Colonic mucosa (tissue), 4 donors: ENCODE results near the gene ARHGAP6. TPM values are rescaled to one million over a fixed set of nuclear protein-coding genes. Genes with fewer than 3 reads are reported as not detected.
"Not testable (repeated sequence)": the region's sequence is repeated elsewhere in the genome, so short reads cannot be mapped to it uniquely, and the experiment has no call there.

ENCODE experiments used
- DNase-seq: peaks from one replicate; pipeline ENCODE4 v3.0.0-alpha.2; 2020
- H3K27ac ChIP-seq: fragments of 200-600 bp; one replicate; pipeline ENCODE4 v1.8.0; 2021
- H3K27me3 ChIP-seq: fragments of 200-600 bp; one replicate; pipeline ENCODE4 v1.8.0; 2021
- H3K36me3 ChIP-seq: fragments of 200-600 bp; one replicate; pipeline ENCODE4 v1.8.0; 2021
- H3K4me1 ChIP-seq: fragments of 200-600 bp; one replicate; pipeline ENCODE4 v1.8.0; 2021; ENCODE audit warnings: mild to moderate bottlenecking
- H3K4me3 ChIP-seq: fragments of 200-600 bp; one replicate; pipeline ENCODE4 v1.8.0; 2021
- H3K9ac ChIP-seq, 2 donors: one replicate each; pipeline ENCODE4 v1.7.0; 2013; ENCODE audit warnings: control low read depth in 2 of 2, low read depth in 2 of 2, low read length in 2 of 2
- H3K9me3 ChIP-seq: fragments of 200-600 bp; one replicate; pipeline ENCODE4 v1.8.0; 2021
- CTCF ChIP-seq: fragments of 200-600 bp; IDR thresholded peaks from one replicate; pipeline ENCODE4 v1.8.0; 2022; ENCODE audit warnings: antibody characterized with exemption, mild to moderate bottlenecking
- intact Hi-C: fragments of 100-400 bp; cut with DNase I; formaldehyde crosslinking; loops from one replicate; pipeline ENCODE4 v1.14.1; 2022
- total RNA-seq, 2 donors: library from RNA; stranded (reverse); fragmentation: NEBNext Ultra II Directional in 1 of 2; extraction: Animal tissue kit (Norgen Biotek cat#: 25700) in 1 of 2; gene quantifications; one replicate each; pipeline ENCODE4 v1.2.1, GENCODE V29; 2021
- donor health status: healthy.
- donor health status: DM: no; HTN: no; CAD: no.
- donor health status: DM: no; HTN: no; CAD: no.

The ARHGAP6 gene
- total RNA-seq, 2 donors from 2014 or later = 1.1 to 5.0 TPM

GRCh38 chrX:11509786-11510185 lies 155.9 kb downstream of the ARHGAP6 start:
- Histone ChIP-seq H3K9me3 (no peaks in the 10 kb centered on the region), H3K9ac (no peak overlapping the region), H3K4me3 (no peak overlapping the region), H3K27me3 (no peaks in the 10 kb centered on the region), H3K36me3 (no peaks in the 10 kb centered on the region), H3K4me1 (no peaks in the 10 kb centered on the region), H3K27ac (no peak overlapping the region)
- no peak for TF ChIP-seq CTCF
- intact Hi-C loops = no loop called here
- DNase-seq = no peak

GRCh38 chrX:11504234-11504633 lies 161.5 kb downstream of the ARHGAP6 start:
- Histone ChIP-seq H3K27me3 (no peaks in the 10 kb centered on the region), H3K36me3 (no peaks in the 10 kb centered on the region), H3K9me3 (no peaks in the 10 kb centered on the region), H3K4me3 (no peak overlapping the region), H3K9ac (no peak overlapping the region), H3K4me1 (no peaks in the 10 kb centered on the region), H3K27ac (no peak overlapping the region)
- no peak for DNase-seq
- intact Hi-C loops = no loop called here
- no peak for TF ChIP-seq CTCF

GRCh38 chrX:11499076-11500044 lies 166.4 kb downstream of the ARHGAP6 start:
- H3K36me3 ChIP-seq = no peaks in the 10 kb centered on the region
- no peaks in the 10 kb centered on the region for H3K27me3 ChIP-seq
- no peak overlapping the region for H3K9ac ChIP-seq
- no peak overlapping the region for H3K4me3 ChIP-seq
- TF ChIP-seq CTCF = no peak
- intact Hi-C loops = no loop called here
- no peaks in the 10 kb centered on the region for H3K4me1 ChIP-seq
- H3K9me3 ChIP-seq = no peaks in the 10 kb centered on the region
- DNase-seq = no peak
- H3K27ac ChIP-seq = no peak overlapping the region

- H3K27ac ChIP-seq, H3K4me3 ChIP-seq, intact Hi-C loops, DNase-seq, H3K9ac ChIP-seq, H3K27me3 ChIP-seq, H3K4me1 ChIP-seq, H3K36me3 ChIP-seq, H3K9me3 ChIP-seq: not testable (repeated sequence)
Measured at GRCh38 chrX:11491375-11491774, 174.3 kb downstream of the ARHGAP6 start.

GRCh38 chrX:11484290-11484689 lies 181.4 kb downstream of the ARHGAP6 start:
- Histone ChIP-seq H3K27me3 (no peaks in the 10 kb centered on the region), H3K36me3 (no peaks in the 10 kb centered on the region), H3K4me1 (no peaks in the 10 kb centered on the region), H3K27ac (no peak overlapping the region), H3K4me3 (no peak overlapping the region), H3K9ac (no peak overlapping the region), H3K9me3 (no peaks in the 10 kb centered on the region)
- intact Hi-C loops = no loop called here
- TF ChIP-seq CTCF = no peak
- DNase-seq = no peak

- Histone ChIP-seq H3K27me3 (no peaks in the 10 kb centered on the region), H3K4me3 (no peak overlapping the region), H3K36me3 (no peaks in the 10 kb centered on the region), H3K4me1 (no peaks in the 10 kb centered on the region), H3K9me3 (no peaks in the 10 kb centered on the region), H3K9ac (no peak overlapping the region), H3K27ac (no peak overlapping the region)
- intact Hi-C loops = no loop called here
- no peak for TF ChIP-seq CTCF
- DNase-seq = no peak
Measured at GRCh38 chrX:11481035-11481434, 184.7 kb downstream of the ARHGAP6 start.
